ENCODE results near the gene MYL2. TPM values are rescaled to one million over a fixed set of nuclear protein-coding genes. Genes with fewer than 3 reads are reported as not detected.

MYL2 gene
- total and polyA plus RNA-seq, 2 donors (not counting 1 experiment from before 2014, with no cell fraction given), result 0.18 to 0.39 TPM

GRCh38 chr12:110965574-110965973 lies 45.2 kb upstream of the MYL2 start:
- Mint-ChIP-seq H3K27ac (no peak overlapping the region), H3K4me1 (no peaks in the 10 kb centered on the region), H3K9me3 (ENCODE audit: insufficient read depth) (no peaks in the 10 kb centered on the region), H3K4me3 (no peak overlapping the region), H3K27me3 (peaks cover 33% of the 10 kb centered on the region)
- no peak for TF ChIP-seq EZH2 (IDR thresholded peaks at IDR 0.05; ENCODE audit: borderline replicate concordance, insufficient read depth, low read depth, low read length, poor library complexity, severe bottlenecking)
- no peak for TF ChIP-seq CTCF (IDR thresholded peaks at IDR 0.05)
- H4K20me1 ChIP-seq (ENCODE audit: control insufficient read depth, insufficient read depth, low read length, poor library complexity, severe bottlenecking), result no peaks in the 10 kb centered on the region
- H3K79me2 ChIP-seq (ENCODE audit: control insufficient read depth, insufficient read depth, low read length), result no peaks in the 10 kb centered on the region
- WGBS (ENCODE audit: insufficient coverage), result 82% methylated on average over 3 of the region's 12 CpGs
- H3K9ac ChIP-seq (ENCODE audit: low read length), result no peak overlapping the region
- peaks cover 0 to 3% (median 1%) of the 10 kb centered on the region in 3 donors for H3K9me3 ChIP-seq (ENCODE audit: control extremely low read depth in 1 of 3, control insufficient read depth in 2 of 3, insufficient read depth in 1 of 3, low read length in 2 of 3)
- intact Hi-C loops (cut with micrococcal nuclease), result no loop called here
- ChIA-PET CTCF (no interaction called here), POLR2A (no interaction called here)
- H3K27me3 ChIP-seq (replicated peaks in 1 of 4; ENCODE audit: control extremely low read depth in 1 of 4, control insufficient read depth in 3 of 4, insufficient read depth in 4 of 4, low read length in 3 of 4), result peaks cover 0 to 21% (median 3%) of the 10 kb centered on the region in 4 experiments
- no peaks in the 10 kb centered on the region for H3K36me3 ChIP-seq (replicated peaks in 1 of 2; ENCODE audit: control extremely low read depth in 1 of 2, control insufficient read depth in 1 of 2, extremely low read depth in 1 of 2, insufficient read depth in 2 of 2, low read length in 1 of 2)
- ATAC-seq (ENCODE audit: low read depth), result no peak
- no peak overlapping the region for H3K4me2 ChIP-seq (replicated peaks; ENCODE audit: low read depth, low read length, poor library complexity, severe bottlenecking)
- H3K27ac ChIP-seq (ENCODE audit: low read length in 2 of 2), result no peak overlapping the region
- no peak overlapping the region for H2AFZ ChIP-seq (ENCODE audit: insufficient read depth, low read depth, low read length, poor library complexity, severe bottlenecking)
- H3K4me3 ChIP-seq (ENCODE audit: control extremely low read depth in 1 of 5, extremely low read depth in 1 of 5, insufficient read depth in 1 of 5, low read depth in 2 of 5, low read length in 4 of 5), result no peak overlapping the region
- DNase-seq, result no peak
- H3K4me1 ChIP-seq (ENCODE audit: control insufficient read depth in 2 of 2, insufficient read depth in 2 of 2, low read length in 2 of 2), result no peaks in the 10 kb centered on the region

GRCh38 chr12:110960795-110961194 lies 40.4 kb upstream of the MYL2 start:
- Histone ChIP-seq H3K4me2 (replicated peaks; ENCODE audit: low read depth, low read length, poor library complexity, severe bottlenecking) (no peak overlapping the region), H3K4me1 (ENCODE audit: control insufficient read depth in 2 of 2, insufficient read depth in 2 of 2, low read length in 2 of 2) (no peaks in the 10 kb centered on the region), H3K4me3 (ENCODE audit: control extremely low read depth in 1 of 5, extremely low read depth in 1 of 5, insufficient read depth in 1 of 5, low read depth in 2 of 5, low read length in 4 of 5) (no peak overlapping the region), H3K9ac (ENCODE audit: low read length) (no peak overlapping the region), H3K9me3 (ENCODE audit: control extremely low read depth in 1 of 3, control insufficient read depth in 2 of 3, insufficient read depth in 1 of 3, low read length in 2 of 3) (peaks cover 0 to 3% (median 1%) of the 10 kb centered on the region in 3 donors), H3K79me2 (ENCODE audit: control insufficient read depth, insufficient read depth, low read length) (no peaks in the 10 kb centered on the region), H3K27me3 (replicated peaks in 1 of 4; ENCODE audit: control extremely low read depth in 1 of 4, control insufficient read depth in 3 of 4, insufficient read depth in 4 of 4, low read length in 3 of 4) (peaks cover 0 to 16% (median 3%) of the 10 kb centered on the region in 4 experiments), H2AFZ (ENCODE audit: insufficient read depth, low read depth, low read length, poor library complexity, severe bottlenecking) (no peak overlapping the region), H4K20me1 (ENCODE audit: control insufficient read depth, insufficient read depth, low read length, poor library complexity, severe bottlenecking) (no peaks in the 10 kb centered on the region), H3K36me3 (replicated peaks in 1 of 2; ENCODE audit: control extremely low read depth in 1 of 2, control insufficient read depth in 1 of 2, extremely low read depth in 1 of 2, insufficient read depth in 2 of 2, low read length in 1 of 2) (no peaks in the 10 kb centered on the region), H3K27ac (ENCODE audit: low read length in 2 of 2) (no peak overlapping the region)
- intact Hi-C loops (cut with micrococcal nuclease), result no loop called here
- ChIA-PET POLR2A (no interaction called here), CTCF (no interaction called here)
- ATAC-seq (ENCODE audit: low read depth) (no peak), DNase-seq (no peak)
- H3K27me3 Mint-ChIP-seq, result peaks cover 37% of the 10 kb centered on the region
- H3K4me1 Mint-ChIP-seq, result no peaks in the 10 kb centered on the region
- no peak for TF ChIP-seq EZH2 (IDR thresholded peaks at IDR 0.05; ENCODE audit: borderline replicate concordance, insufficient read depth, low read depth, low read length, poor library complexity, severe bottlenecking)
- no peak for TF ChIP-seq CTCF (IDR thresholded peaks at IDR 0.05)
- no peaks in the 10 kb centered on the region for H3K9me3 Mint-ChIP-seq (ENCODE audit: insufficient read depth)
- WGBS (ENCODE audit: insufficient coverage), result no CpG with 5 or more reads among the region's 2 CpGs
- H3K4me3 Mint-ChIP-seq, result no peak overlapping the region
- H3K27ac Mint-ChIP-seq, result no peak overlapping the region

Data from B cell (primary cell).